Measurements from ENCODE around the gene ADGRD2. TPM values are rescaled to one million over a fixed set of nuclear protein-coding genes. Genes with fewer than 3 reads are reported as not detected.

ADGRD2 gene
- total and polyA plus RNA-seq, 9 of the 15 experiments (the other 6 are each of a cell fraction or from before 2014, with no cell fraction given): not detected

GRCh38 chr9:124527781-124528180, 77.5 kb downstream of the ADGRD2 start (continued):
- TF ChIP-seq RBM17 (IDR thresholded peaks at IDR 0.05; ENCODE audit: borderline replicate concordance, low read depth, low read length): no peak
- TF ChIP-seq RFX5 (IDR thresholded peaks at IDR 0.05; ENCODE audit: low read depth, low read length): no peak
- no peak for TF ChIP-seq YY1 (IDR thresholded peaks at IDR 0.05; ENCODE audit: borderline replicate concordance in 1 of 3, control insufficient read depth in 1 of 3, extremely low read depth in 1 of 3, insufficient read depth in 3 of 3, insufficient read length in 1 of 3, insufficient replicate concordance in 2 of 3, low read depth in 1 of 3, low read length in 2 of 3)
- no peak for TF ChIP-seq MEIS2 (IDR thresholded peaks at IDR 0.05; ENCODE audit: partially characterized antibody)
- TF ChIP-seq PKNOX1 (IDR thresholded peaks at IDR 0.05): no peak
- no peak for TF ChIP-seq PML (IDR thresholded peaks at IDR 0.05; ENCODE audit: low read length)
- TF ChIP-seq ZBTB40 (IDR thresholded peaks at IDR 0.05): no peak
- TF ChIP-seq ZBTB40 (CRISPR knock-in tag; IDR thresholded peaks at IDR 0.05): no peak

Other genes starting within 250 kb of the ADGRD2 start
- gene NEK6, start 192.5 kb upstream of the ADGRD2 start, total RNA-seq (2014; rRNA removed): 8.0 and 11.4 TPM in 2 replicates
- 6.1 and 6.9 TPM in 2 replicates for gene NEK6, start 192.5 kb upstream of the ADGRD2 start, total RNA-seq (2014; rRNA removed; fragmentation: Illumina TruSeq; extraction: Trizol)
- gene NEK6, start 192.5 kb upstream of the ADGRD2 start, total RNA-seq (2015; rRNA removed; fragmentation: Illumina TruSeq; extraction: Trizol): 7.9 and 8.4 TPM in 2 replicates
- gene NEK6, start 192.5 kb upstream of the ADGRD2 start, total RNA-seq (2021): 19.0 and 19.7 TPM in 2 replicates
- 12.1 and 27.8 TPM in 2 replicates for gene NEK6, start 192.5 kb upstream of the ADGRD2 start, polyA plus RNA-seq (2011; rRNA removed)
- 12.5 and 12.9 TPM in 2 replicates for gene NEK6, start 192.5 kb upstream of the ADGRD2 start, polyA plus RNA-seq (2014; fragmentation: Illumina TruSeq; extraction: Trizol)
- gene NEK6, start 192.5 kb upstream of the ADGRD2 start, polyA plus RNA-seq (2014; fragmentation: Nextera tagmentation; extraction: Ambion mirVana): 1 to 10 TPM; 3.1 to 3.5 TPM
- 9.5 and 13.1 TPM in 2 replicates for gene NEK6, start 192.5 kb upstream of the ADGRD2 start, polyA plus RNA-seq (2014; rRNA removed)
- gene PSMB7, start 35.0 kb upstream of the ADGRD2 start, total RNA-seq (2014; rRNA removed): 364 and 393 TPM in 2 replicates
- 404 and 414 TPM in 2 replicates for gene PSMB7, start 35.0 kb upstream of the ADGRD2 start, total RNA-seq (2014; rRNA removed; fragmentation: Illumina TruSeq; extraction: Trizol)
- 327 and 358 TPM in 2 replicates for gene PSMB7, start 35.0 kb upstream of the ADGRD2 start, total RNA-seq (2015; rRNA removed; fragmentation: Illumina TruSeq; extraction: Trizol)
- gene PSMB7, start 35.0 kb upstream of the ADGRD2 start, total RNA-seq (2021): 321 and 326 TPM in 2 replicates
- gene PSMB7, start 35.0 kb upstream of the ADGRD2 start, polyA plus RNA-seq (2011; rRNA removed): 544 and 662 TPM in 2 replicates
- gene PSMB7, start 35.0 kb upstream of the ADGRD2 start, polyA plus RNA-seq (2014; fragmentation: Illumina TruSeq; extraction: Trizol): 368 and 407 TPM in 2 replicates
- gene PSMB7, start 35.0 kb upstream of the ADGRD2 start, polyA plus RNA-seq (2014; fragmentation: Nextera tagmentation; extraction: Ambion mirVana): 100 to 1,000 TPM; 940 to 978 TPM
- 429 and 463 TPM in 2 replicates for gene PSMB7, start 35.0 kb upstream of the ADGRD2 start, polyA plus RNA-seq (2014; rRNA removed)
- gene NR5A1, start 56.9 kb downstream of the ADGRD2 start, total RNA-seq (2014; rRNA removed): 0.32 TPM in 1 of 2 replicates, not detected in the other
- not detected in 2 replicates for gene NR5A1, start 56.9 kb downstream of the ADGRD2 start, total RNA-seq (2014; rRNA removed; fragmentation: Illumina TruSeq; extraction: Trizol)
- not detected in 2 replicates for gene NR5A1, start 56.9 kb downstream of the ADGRD2 start, total RNA-seq (2015; rRNA removed; fragmentation: Illumina TruSeq; extraction: Trizol)
- gene NR5A1, start 56.9 kb downstream of the ADGRD2 start, total RNA-seq (2021): 0.20 and 0.40 TPM in 2 replicates
- 0.11 TPM in 1 of 2 replicates, not detected in the other for gene NR5A1, start 56.9 kb downstream of the ADGRD2 start, polyA plus RNA-seq (2011; rRNA removed)
- gene NR5A1, start 56.9 kb downstream of the ADGRD2 start, polyA plus RNA-seq (2014; fragmentation: Illumina TruSeq; extraction: Trizol): not detected in 2 replicates
- gene NR5A1, start 56.9 kb downstream of the ADGRD2 start, polyA plus RNA-seq (2014; fragmentation: Nextera tagmentation; extraction: Ambion mirVana): not detected
- not detected in 2 replicates for gene NR5A1, start 56.9 kb downstream of the ADGRD2 start, polyA plus RNA-seq (2014; rRNA removed)

All from K562 (cell line).